Head of caudate nucleus (tissue), 42 donors: ENCODE data around the gene CHDH.

Source experiments
- DNase-seq, 42 donors: peaks; one replicate each; pipeline versions ENCODE4 v3.0.0 to v3.0.0-alpha.2; 2020 to 2021; ENCODE audit warnings: mixed read lengths in 7 of 42
- intact Hi-C: fragments of 100-400 bp; cut with DNase I; formaldehyde crosslinking; loops from one replicate; pipeline ENCODE4 v1.15.0; 2022

The CHDH gene, protein sequence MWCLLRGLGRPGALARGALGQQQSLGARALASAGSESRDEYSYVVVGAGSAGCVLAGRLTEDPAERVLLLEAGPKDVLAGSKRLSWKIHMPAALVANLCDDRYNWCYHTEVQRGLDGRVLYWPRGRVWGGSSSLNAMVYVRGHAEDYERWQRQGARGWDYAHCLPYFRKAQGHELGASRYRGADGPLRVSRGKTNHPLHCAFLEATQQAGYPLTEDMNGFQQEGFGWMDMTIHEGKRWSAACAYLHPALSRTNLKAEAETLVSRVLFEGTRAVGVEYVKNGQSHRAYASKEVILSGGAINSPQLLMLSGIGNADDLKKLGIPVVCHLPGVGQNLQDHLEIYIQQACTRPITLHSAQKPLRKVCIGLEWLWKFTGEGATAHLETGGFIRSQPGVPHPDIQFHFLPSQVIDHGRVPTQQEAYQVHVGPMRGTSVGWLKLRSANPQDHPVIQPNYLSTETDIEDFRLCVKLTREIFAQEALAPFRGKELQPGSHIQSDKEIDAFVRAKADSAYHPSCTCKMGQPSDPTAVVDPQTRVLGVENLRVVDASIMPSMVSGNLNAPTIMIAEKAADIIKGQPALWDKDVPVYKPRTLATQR

GRCh38 chr3:53846134-53846850 is at the start of gene CHDH, which contains the start of gene IL17RB:
TSS of gene CHDH (minus strand) at chr3:53846419. CDS start at chr3:53824008, 22,411 bp downstream.
TSS of gene IL17RB (plus strand) at chr3:53846568. CDS start at chr3:53846589, 21 bp downstream.
- intact Hi-C loops, result no loop called here
- DNase-seq, result peak; percentile 32 to 92 (median 81)

DNA sequence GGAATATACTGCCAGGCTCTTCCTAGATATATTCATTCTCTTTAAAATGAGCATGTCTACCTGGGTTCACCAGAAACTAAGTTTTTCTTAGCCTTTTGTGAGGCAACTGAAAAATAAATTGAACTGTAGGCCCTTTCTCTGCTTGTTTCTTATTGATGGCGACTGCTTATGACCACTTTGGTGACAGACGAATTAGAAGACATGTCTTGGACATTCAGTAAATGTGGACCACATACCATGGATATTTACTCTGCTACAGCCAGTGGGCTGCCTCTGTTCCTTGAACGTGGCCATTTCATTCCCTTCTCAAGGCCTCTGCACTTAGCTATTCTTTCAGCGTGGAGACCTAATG is 46.0 kb upstream of the CHDH start:
- DNase-seq, result peak in 1 of 42 donors; percentile 8
- intact Hi-C loops, result no loop called here

DNA sequence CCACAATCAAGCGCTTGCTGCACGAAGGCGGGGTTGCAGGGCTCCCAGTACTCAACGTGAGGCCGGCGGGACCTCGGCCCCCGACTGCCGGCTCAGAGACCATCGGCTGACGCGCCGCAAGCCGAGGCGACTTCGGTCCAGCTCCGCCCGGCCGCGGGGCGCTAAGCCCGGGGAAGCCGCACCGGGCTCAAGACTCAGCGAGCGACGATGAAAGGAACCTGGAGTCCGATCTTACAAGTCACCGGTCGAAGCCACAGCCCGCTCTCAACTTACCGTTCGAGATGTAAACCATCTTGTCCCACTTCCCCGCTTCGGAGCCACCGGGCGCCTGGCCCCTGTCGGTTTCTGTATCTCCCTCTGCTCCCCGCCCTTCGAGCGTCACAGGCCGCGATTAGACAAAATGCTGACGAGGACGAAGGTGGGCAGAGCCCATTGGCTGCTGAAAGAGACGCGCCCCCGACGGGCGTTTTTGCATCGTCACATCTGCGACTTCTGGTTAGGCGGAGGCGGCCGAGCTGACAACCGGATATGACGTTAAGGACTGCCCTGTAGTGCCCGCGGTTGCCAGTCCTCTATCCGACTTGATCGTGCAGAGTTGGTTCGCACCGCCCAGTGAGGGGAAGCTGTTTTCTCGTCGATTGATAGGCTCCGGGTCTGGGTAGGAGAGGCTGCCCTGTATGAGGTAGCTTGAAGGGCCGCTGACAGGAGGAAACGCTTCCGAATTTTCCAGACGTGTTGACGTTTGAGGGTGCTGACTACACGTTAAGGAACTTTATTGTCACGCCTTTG is 45.5 kb upstream of the CHDH start, which contains the start of gene SELENOK:
TSS of gene SELENOK (minus strand) at position 363 of the 789 bp plus-strand sequence.
- intact Hi-C loops, result no loop called here
- DNase-seq, result peak; percentile 97 to 100 (median 99)

DNA sequence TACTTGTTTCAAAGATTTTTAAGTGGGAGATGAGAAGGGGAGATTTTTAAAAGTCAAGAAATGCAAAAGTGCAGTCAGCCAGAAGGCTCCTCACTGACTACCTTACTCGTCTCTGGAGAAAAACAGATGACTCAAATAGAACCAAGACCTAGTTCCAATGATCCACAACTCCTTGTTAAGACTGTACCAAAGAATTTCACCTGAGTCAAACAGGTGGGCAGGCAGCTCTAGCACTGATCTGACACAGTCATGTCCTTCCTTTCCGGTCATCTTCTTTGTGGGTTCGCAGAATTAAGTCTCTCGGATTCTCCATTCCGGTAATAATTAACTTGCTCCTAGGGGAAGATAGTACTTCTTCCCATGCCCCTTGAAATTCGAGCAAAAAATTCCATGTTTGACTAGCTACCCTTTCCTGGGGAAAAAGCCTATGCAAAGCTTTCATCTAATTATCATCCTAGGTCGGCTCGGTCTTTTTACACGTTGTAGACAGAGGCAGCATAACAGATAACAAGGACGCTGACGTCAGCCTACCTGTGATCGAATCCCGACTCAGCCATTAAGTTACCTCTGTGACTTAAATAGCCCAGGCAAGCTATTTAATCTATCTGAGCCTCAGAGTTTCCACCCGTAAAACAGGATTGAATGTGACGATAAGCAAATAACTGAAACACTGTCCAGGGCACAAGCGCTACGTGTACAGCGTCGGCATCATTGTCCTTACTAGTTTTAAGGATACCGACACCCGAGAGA is 44.7 kb upstream of the CHDH start:
- DNase-seq, result peak in 30 of 42 donors; percentile 18 to 71 (median 40)
- intact Hi-C loops, result no loop called here

- intact Hi-C loops, result no loop called here
- no peak for DNase-seq
These were observed 42.0 kb upstream of the CHDH start for GRCh38 chr3:53888232-53888631.

DNA sequence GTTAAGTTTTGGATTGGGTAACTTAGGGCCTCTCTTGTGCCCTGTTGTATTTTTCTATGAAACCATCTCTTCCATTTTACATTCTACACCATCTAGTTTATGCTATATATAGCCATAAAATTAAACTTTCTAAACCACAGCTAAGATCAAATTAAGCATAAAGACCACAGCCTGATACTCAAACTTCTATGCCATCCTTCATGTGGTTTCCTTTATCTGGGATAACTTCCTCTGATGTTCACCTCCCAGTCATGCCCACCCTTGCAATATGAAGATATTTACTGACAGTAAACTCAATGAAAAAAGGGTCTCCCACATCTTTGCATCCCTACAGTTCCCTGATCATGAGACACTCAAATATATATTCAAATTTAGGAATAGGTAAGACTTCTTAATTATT is 41.2 kb upstream of the CHDH start:
- intact Hi-C loops, result no loop called here
- no peak for DNase-seq

GRCh38 chr3:53885239-53885638 is 39.0 kb upstream of the CHDH start:
- DNase-seq, result peak in 12 of 42 donors; percentile 14 to 66 (median 36)
- intact Hi-C loops, result no loop called here

GRCh38 chr3:53884623-53885022 is 38.4 kb upstream of the CHDH start:
- no peak for DNase-seq
- intact Hi-C loops, result no loop called here

GRCh38 chr3:53883008-53883407 is 36.8 kb upstream of the CHDH start:
- DNase-seq, result no peak
- intact Hi-C loops, result no loop called here

DNA sequence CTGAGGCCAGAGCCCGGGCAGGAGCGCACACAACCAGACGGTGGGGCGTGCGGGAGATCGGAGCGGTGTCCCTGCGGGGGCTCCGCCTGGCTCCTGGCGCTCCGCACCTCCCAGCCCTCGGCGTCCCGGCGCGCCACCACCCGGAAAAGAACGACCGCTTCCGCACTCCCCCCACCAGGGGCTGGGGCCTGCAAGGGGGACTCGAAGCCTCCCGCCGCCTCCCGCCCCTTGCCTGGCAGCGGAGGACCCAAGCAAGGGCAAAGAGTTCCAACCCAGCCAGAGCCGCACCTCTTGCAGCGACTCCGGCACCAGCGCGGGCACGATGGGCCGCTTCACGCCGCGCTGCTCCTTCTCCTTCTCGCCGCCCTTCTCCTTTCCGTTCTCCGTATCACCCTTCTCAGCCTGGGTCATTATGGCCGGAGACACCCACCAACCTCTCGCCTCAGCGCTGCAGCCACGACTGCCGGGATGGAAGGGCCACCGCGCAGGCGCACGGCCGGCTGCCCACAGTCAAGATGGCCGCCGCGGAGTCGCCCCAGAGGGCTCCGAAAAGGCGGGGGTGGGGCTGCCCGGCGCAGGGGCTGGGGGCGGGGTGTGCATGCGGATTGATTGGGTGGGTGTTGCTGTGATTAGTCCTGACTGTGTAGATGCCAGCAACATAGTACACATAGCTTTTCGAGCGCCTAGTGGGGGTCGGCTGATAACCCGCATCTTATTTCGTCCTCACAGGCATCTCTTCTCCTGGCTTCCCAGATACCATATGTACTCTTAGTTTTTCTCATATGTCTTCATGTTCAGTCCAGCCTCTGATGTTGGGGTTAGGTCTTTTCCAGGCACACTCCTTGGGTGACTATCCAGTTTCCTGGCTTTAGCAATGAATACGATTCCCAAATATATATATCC is 35.7 kb upstream of the CHDH start, which contains the start of gene ACTR8:
TSS of gene ACTR8 (minus strand) at position 462 of the 903 bp plus-strand sequence. CDS start at position 411, 51 bp downstream.
- intact Hi-C loops, result no loop called here
- peak; percentile 56 to 95 (median 89) for DNase-seq

DNA sequence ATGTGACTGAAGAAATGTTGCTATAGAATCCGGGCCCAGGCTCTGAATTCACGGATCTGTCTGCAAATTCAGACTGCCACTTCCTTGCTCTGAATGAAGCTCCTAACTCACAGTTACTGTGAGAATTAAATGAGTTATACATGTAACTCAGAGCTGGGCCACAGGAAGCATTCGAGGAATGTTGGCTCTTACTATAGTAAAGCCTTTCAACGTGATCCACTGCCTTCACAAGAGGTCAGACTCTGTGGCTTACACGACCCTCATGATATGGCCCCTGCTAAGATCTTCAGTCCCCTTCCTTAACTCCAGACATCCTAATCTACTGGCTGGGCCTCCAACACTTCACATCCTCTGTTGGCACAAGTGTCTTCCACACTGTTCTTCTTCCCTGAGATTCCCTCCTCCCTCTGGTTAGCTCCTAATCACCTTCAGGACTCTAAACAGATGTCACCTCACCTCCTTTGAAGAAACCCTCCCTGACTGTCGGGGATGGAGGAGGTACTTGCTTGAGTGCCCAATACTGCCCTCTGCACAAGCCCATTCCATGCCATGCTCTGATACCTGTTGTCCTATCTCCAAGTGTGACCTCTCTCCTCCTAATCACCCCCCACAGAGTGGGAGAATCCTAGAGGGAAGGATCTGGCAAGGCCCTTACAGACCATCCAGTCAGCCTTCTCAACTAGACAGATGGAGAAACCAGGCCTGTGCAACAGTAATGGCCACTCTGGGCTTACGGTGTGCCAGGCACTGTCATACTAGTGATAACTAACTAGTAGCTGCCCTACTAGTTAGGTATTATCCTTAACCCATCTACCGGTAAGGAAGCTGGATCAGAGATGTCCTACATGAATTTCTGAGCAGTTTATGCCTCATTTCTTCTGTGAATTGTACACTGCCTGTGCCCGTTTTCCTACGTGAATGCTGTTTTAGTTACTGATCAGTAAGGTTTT is 34.5 kb upstream of the CHDH start:
- intact Hi-C loops, result no loop called here
- no peak for DNase-seq

DNA sequence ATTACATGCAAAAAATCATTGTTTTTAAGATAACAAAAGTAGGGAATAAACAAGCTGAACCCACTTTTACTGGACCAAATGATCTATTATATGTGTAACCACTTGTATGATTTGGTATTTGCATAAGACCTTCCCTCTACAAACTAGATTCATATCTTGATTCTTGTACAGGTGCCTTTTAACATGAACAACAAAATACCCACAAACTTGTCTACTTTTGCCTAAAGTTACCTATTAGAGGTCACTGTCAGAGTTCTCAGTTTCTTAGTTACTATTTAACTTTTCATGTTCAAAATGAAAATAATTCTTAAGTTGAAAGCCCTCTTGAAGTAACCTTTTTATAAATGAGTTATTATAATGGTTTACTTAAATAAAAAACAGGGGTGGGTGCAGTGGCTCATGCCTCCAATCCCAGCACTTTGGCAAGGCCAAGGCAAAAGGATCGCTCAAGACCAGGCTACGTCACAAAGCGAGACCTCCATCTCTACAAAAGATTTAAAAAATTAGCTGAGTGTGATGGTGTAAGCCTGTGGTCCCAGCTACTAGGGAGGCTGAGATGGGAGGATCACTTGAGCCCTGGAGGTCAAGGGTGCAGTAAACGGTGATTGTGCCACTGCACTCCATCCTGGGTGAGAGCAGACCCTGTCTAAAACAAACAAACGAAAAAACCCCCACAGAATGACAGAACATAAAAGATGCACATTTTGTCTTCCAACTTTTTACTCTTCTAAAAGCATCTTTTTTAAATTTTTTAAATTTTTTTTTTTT is 19.7 kb upstream of the CHDH start:
- intact Hi-C loops, result no loop called here
- no peak for DNase-seq

- no peak for DNase-seq
- intact Hi-C loops, result no loop called here
These were observed 16.9 kb upstream of the CHDH start for GRCh38 chr3:53863145-53863544.

- intact Hi-C loops, result no loop called here
- DNase-seq, result no peak
These were observed 16.0 kb upstream of the CHDH start for GRCh38 chr3:53862241-53862640.

GRCh38 chr3:53860196-53860595 is 14.0 kb upstream of the CHDH start:
- DNase-seq, result peak in 9 of 42 donors; percentile 12 to 64 (median 36)
- intact Hi-C loops, result no loop called here
